Activated T-cell treated with anti-CD3 and anti-CD28 coated beads, Interleukin-2, amount 50 U/mL, for 24 hours (primary cell): ENCODE measurements around the gene ZNF547.

ENCODE experiments used
- DNase-seq: peaks from one replicate; pipeline ENCODE4 v3.0.0-alpha.2; 2020
- H3K27ac Mint-ChIP-seq: 2 replicates; pipeline ENCODE4 v1.8.0; 2020; ENCODE audit warnings: mild to moderate bottlenecking, mixed read lengths
- H3K27me3 Mint-ChIP-seq: 2 replicates; pipeline ENCODE4 v1.8.0; 2020; ENCODE audit warnings: mixed read lengths
- H3K36me3 Mint-ChIP-seq: 2 replicates; pipeline ENCODE4 v1.8.0; 2020; ENCODE audit warnings: low read depth, mixed read lengths
- H3K4me1 Mint-ChIP-seq: 2 replicates; pipeline ENCODE4 v1.8.0; 2020; ENCODE audit warnings: low read depth, mixed read lengths
- H3K4me3 Mint-ChIP-seq: 2 replicates; pipeline ENCODE4 v1.8.0; 2020; ENCODE audit warnings: mild to moderate bottlenecking, moderate library complexity, mixed read lengths
- H3K9me3 Mint-ChIP-seq: 2 replicates; pipeline ENCODE4 v1.8.0; 2020; ENCODE audit warnings: mixed read lengths

ZNF547 gene

DNA sequence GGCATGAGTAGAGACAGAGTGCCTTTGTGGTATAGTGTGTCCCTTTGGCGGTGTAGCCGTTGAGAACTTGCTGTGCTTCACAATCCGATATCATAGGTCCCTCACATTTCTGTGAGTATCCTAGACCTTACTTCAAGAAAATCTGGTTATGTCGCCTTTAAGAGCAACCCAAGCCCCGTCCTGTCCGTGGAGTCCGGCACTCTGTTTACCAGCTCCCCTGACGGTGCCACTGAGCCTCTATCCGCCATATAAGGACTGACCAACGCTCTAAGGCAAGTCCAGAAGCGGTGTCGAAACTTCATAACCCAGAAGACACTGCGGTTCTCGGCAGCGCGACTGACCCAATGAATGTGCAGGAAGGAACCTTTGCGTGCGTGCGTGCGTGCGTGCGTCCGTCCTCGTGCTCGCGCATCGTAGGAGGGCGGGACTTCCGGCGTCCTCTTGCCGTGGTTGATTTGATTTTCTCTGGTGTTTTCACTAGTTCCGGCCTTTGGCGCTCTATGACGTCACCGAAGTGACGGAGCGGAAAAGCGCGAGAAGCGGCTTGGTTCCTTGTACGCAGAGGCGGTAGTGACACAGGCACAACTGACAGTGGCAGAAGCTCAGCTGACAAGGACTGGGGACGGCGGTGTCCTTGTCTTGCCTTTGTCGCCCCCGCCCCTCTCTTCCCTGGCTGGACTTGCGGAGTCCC lies at the start of gene ZNF547, which contains the start of gene TRAPPC2B:
Gene ZNF547 (plus strand): TSS at position 555 of the 691 bp plus-strand sequence. CDS start 5,005 bp downstream, outside the sequence.
Gene TRAPPC2B (plus strand): TSS at position 555 of the 691 bp plus-strand sequence. CDS start 1,283 bp downstream, outside the sequence.
- peak within 1 kb of the TSS; percentile 95 for H3K27ac Mint-ChIP-seq
- H3K4me1 Mint-ChIP-seq = peaks cover 16% of the 10 kb centered on the region
- H3K36me3 Mint-ChIP-seq = peaks cover 68% of the 10 kb centered on the region
- peaks cover 44% of the 10 kb centered on the region for H3K9me3 Mint-ChIP-seq
- peak; percentile 99 for DNase-seq
- peak within 1 kb of the TSS; percentile 86 for H3K4me3 Mint-ChIP-seq
- no peaks in the 10 kb centered on the region for H3K27me3 Mint-ChIP-seq

DNA sequence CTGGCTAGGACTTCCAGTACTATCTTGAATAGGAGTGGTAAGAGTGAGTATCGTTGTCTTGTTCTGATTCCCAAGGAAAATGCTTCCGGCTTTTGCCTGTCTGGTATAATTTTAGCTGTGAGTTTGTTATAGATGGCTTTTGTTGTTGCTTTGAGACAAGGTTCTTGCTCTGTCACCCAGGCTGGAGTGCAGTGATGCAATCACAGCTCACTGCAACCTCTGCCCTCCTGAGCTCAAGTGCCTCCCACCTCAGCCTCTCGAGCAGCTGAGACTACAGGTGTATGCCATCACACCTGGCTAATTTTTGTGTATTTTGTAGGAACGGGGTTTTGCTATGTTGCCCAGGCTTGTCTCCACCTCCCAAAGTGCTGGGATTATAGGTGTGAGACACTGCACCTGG lies 49.2 kb upstream of the ZNF547 start:
- Mint-ChIP-seq H3K4me1 (no peaks in the 10 kb centered on the region), H3K27me3 (peaks cover 38% of the 10 kb centered on the region), H3K27ac (no peak overlapping the region), H3K4me3 (no peak overlapping the region), H3K9me3 (peaks cover 54% of the 10 kb centered on the region), H3K36me3 (peaks cover 5% of the 10 kb centered on the region)
- no peak for DNase-seq

DNA sequence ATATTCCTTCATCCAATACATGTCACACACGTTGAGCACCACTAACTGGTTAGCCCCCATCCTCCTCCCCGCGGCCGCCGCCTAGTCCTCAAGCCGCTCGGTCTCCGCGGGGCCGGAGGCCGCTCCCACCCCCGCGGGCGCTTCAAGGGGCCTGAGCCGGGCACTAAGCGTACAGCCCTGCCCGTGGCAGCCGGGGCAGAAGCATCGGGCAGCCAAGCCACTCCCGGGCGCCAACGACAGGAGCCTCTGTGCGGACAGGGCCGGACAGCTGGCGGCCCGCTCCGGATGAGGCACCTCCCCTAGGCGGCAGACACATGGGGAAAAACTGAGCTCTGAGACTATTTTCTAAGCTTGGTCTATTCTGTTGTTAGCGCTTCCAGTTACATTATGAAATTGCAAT lies 45.8 kb upstream of the ZNF547 start:
- Mint-ChIP-seq H3K27ac (no peak overlapping the region), H3K36me3 (peaks cover 31% of the 10 kb centered on the region), H3K4me3 (no peak overlapping the region), H3K4me1 (peaks cover 23% of the 10 kb centered on the region), H3K9me3 (peaks cover 52% of the 10 kb centered on the region), H3K27me3 (peaks cover 38% of the 10 kb centered on the region)
- DNase-seq = no peak

DNA sequence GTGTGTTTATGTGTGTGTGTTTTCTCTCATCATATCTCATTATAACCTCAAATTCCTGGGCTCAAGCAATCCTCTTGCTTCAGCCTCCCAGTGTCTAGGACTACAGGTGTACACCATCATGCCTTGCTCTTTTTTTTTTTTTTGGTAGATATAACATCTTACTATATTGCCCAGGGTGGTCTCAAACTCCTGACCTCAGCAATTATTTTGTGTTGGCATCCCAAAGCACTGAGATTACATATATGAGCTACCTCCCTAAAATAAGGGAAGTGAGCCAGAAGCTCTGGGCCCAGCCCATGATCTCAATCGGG lies 43.5 kb upstream of the ZNF547 start:
- Mint-ChIP-seq H3K27me3 (peaks cover 31% of the 10 kb centered on the region), H3K4me1 (peaks cover 27% of the 10 kb centered on the region), H3K4me3 (peak overlapping the region; percentile 84), H3K36me3 (peaks cover 55% of the 10 kb centered on the region), H3K27ac (peak overlapping the region; percentile 93), H3K9me3 (peaks cover 51% of the 10 kb centered on the region)
- DNase-seq = no peak

DNA sequence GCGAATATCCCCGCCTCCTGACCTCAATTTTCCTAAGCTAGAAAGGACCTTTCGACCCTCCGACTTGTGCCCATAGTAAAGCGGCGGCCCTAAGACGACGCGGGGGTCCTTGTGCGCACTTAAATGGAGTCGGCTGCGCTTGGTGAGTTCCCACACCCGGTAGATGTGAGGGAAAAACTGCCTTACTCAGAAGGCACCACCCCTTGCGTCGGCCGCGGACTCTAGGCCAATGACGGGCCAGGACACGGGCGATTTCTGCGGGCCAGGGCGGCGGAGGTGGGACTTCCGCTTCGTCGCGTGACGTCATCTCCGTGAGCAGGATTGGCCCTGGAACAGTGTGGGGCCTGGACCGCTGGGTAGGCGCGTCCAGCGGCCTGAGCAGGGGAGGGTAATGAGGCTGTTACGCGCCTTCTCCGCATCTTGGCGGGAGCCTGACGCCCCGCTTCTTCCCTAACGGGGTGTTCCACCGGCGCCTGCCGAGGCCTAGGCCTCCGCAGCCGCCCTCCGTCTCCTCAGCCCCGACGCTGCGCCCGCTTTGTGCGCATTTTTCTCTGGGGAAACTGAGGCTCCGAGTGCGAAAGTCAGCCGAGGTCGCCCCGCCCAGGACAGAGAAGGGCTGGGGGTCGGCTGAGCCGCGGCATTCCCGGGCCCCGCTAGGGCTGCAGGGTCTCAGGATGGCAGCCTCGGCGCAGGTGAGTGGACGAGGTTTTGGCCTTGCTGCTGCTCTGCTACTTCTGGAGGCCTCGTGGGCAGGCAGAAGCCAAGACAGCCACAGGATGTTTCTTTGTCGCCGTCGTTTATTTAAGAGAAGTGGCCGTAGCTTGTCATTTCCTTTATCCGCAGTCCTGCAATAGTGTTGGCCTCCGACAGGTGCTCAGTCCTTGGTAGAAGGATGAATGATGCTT lies 42.9 kb upstream of the ZNF547 start, which contains the start of gene ZNF543:
Gene ZNF543 (plus strand): TSS at position 293 of the 905 bp plus-strand sequence. CDS start 382 bp downstream, at position 675.
- Mint-ChIP-seq H3K27ac (peak within 1 kb of the TSS; percentile 93), H3K27me3 (peaks cover 25% of the 10 kb centered on the region), H3K4me3 (peak within 1 kb of the TSS; percentile 84), H3K36me3 (peaks cover 59% of the 10 kb centered on the region), H3K4me1 (peaks cover 27% of the 10 kb centered on the region), H3K9me3 (peaks cover 53% of the 10 kb centered on the region)
- peak; percentile 95 for DNase-seq

DNA sequence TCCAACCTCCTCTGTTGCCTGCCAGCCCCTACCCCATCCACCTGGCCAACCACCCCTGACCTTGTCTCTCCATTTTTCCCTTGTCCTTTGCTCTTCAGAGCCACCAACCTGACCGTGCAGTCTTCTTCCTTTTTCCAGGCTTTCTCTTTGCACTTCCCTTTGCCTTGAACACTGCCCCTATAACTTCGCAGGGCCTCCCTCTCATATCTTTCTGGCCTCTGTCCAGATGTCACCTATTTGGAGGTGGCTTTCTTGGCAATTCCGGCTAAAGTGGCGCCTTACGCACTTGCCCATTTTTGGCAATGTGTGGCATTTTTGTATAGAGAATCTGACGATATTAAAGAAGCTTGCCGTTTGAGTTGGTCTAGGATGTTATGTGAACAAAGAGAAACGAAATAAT lies 42.2 kb upstream of the ZNF547 start:
- Mint-ChIP-seq H3K4me3 (peak overlapping the region; percentile 84), H3K27me3 (peaks cover 19% of the 10 kb centered on the region), H3K4me1 (peaks cover 27% of the 10 kb centered on the region), H3K27ac (peak overlapping the region; percentile 93), H3K9me3 (peaks cover 52% of the 10 kb centered on the region), H3K36me3 (peaks cover 66% of the 10 kb centered on the region)
- no peak for DNase-seq

DNA sequence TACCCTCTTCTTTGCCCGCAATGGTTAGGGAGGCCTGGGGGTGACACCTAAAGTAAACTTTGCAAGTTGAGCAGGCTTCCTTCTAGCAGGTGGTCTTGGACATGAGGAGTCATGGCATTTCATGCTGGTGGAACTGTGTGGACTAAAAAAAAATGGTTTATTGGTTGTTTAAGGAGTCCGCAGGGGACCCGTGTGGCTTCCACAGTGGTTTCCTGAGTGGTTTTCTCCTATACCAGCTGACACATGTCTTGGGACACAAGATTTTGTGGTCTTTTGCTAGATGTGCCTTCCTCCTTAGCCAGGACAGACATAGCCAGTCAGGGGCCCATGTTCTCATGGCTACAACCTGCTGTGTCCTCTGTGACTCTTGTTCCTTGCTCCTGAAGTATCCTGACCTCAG lies 41.6 kb upstream of the ZNF547 start:
- DNase-seq = no peak
- Mint-ChIP-seq H3K4me1 (peaks cover 27% of the 10 kb centered on the region), H3K27me3 (peaks cover 14% of the 10 kb centered on the region), H3K27ac (no peak overlapping the region), H3K9me3 (peaks cover 50% of the 10 kb centered on the region), H3K36me3 (peaks cover 72% of the 10 kb centered on the region), H3K4me3 (peak overlapping the region; percentile 84)

DNA sequence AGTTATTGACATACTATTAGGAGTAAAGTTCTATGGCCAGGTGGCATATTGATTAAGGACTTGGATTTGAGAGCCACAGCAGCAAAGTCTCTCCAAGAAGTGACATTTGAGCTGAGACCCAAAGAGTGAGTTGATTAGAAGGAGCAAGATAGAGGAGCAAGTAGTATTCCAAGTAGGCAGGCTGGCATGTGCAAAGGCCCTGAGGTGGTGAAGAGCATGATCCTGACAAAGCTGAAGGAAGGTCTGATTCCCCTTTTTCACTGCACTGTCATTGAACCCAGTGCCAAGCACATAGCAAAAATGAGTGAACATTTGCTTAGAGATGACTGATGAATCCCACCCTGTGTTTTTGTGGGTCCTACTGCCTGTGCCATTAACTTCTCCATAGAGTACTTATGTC lies 38.4 kb upstream of the ZNF547 start:
- no peak overlapping the region for H3K27ac Mint-ChIP-seq
- H3K4me3 Mint-ChIP-seq = no peak overlapping the region
- H3K27me3 Mint-ChIP-seq = no peaks in the 10 kb centered on the region
- DNase-seq = no peak
- H3K9me3 Mint-ChIP-seq = peaks cover 69% of the 10 kb centered on the region
- H3K36me3 Mint-ChIP-seq = peaks cover 100% of the 10 kb centered on the region
- peaks cover 23% of the 10 kb centered on the region for H3K4me1 Mint-ChIP-seq

DNA sequence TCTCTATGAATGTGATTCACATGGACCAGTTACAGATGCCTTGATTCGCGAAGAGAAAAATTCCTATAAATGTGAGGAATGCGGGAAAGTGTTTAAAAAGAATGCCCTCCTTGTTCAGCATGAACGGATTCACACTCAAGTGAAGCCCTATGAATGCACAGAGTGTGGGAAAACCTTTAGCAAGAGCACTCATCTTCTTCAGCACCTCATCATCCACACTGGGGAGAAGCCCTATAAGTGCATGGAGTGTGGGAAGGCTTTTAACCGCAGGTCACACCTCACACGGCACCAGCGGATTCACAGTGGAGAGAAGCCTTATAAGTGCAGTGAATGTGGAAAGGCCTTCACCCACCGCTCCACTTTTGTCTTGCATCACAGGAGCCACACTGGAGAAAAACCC lies 35.4 kb upstream of the ZNF547 start:
- no peak overlapping the region for H3K4me3 Mint-ChIP-seq
- H3K9me3 Mint-ChIP-seq = peaks cover 57% of the 10 kb centered on the region
- DNase-seq = no peak
- no peak overlapping the region for H3K27ac Mint-ChIP-seq
- peaks cover 87% of the 10 kb centered on the region for H3K36me3 Mint-ChIP-seq
- no peaks in the 10 kb centered on the region for H3K4me1 Mint-ChIP-seq
- no peaks in the 10 kb centered on the region for H3K27me3 Mint-ChIP-seq

DNA sequence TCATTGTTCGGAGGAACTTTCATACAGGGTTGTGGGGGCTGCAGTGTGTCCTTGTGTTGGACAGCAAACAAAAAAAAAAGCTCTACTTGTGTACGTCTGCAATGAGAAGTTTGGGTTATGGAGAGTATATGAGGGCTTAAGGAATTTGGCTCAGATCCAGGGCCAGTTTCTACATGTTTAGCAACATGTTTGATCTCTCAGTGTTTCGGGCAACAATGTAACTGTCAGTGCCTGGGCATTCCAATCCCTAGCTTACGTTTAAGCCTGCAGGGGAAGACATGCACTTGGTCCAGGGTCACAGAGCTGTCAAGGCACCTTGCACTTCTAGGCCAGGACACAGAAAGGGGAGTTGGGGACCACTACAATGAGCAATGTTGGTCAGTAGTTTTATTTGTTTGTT lies 29.2 kb upstream of the ZNF547 start:
- no peaks in the 10 kb centered on the region for H3K4me1 Mint-ChIP-seq
- H3K9me3 Mint-ChIP-seq = peaks cover 46% of the 10 kb centered on the region
- no peak for DNase-seq
- H3K27me3 Mint-ChIP-seq = no peaks in the 10 kb centered on the region
- H3K36me3 Mint-ChIP-seq = peaks cover 62% of the 10 kb centered on the region
- H3K27ac Mint-ChIP-seq = no peak overlapping the region
- H3K4me3 Mint-ChIP-seq = no peak overlapping the region

DNA sequence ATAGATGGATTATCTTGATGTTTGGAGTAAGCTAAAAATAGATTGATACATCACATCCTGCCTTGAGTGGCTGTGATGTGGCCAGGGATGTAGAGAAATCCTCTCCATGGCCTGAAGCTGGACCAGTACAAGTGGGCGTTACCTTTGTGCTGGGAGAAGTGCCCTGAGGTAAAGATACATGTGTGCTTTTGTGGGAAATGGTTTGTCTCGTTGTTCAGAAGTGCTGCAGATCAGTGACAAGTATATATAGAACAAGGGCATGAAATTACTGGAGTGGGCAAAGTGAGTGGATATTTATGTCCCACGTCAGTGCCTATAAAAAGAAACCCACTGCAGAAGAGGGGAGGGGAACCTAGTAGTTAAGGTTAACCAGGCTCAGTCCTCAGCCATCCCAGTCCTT lies 24.5 kb upstream of the ZNF547 start:
- no peaks in the 10 kb centered on the region for H3K27me3 Mint-ChIP-seq
- H3K36me3 Mint-ChIP-seq = peaks cover 37% of the 10 kb centered on the region
- H3K4me3 Mint-ChIP-seq = no peak overlapping the region
- no peak overlapping the region for H3K27ac Mint-ChIP-seq
- H3K9me3 Mint-ChIP-seq = peaks cover 48% of the 10 kb centered on the region
- no peak for DNase-seq
- H3K4me1 Mint-ChIP-seq = no peaks in the 10 kb centered on the region

DNA sequence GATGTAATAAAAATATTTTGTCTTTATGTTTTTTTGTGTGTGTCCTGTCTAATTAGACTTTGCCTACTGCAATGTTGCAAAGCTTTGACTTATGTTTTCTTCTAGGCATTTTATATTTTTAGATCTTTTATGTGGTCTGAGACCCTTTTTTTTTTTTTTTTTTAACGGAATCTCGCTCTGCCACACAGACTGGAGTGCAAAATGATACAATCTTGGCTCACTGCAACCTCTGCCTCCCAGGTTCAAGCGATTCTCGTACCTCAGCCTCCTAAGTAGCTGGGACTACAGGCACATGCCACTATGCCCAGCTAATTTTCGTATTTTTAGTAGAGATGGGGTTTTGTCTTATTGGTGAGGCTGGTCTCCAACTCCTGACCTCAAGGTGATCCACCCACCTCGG lies 20.8 kb upstream of the ZNF547 start:
- Mint-ChIP-seq H3K36me3 (peaks cover 14% of the 10 kb centered on the region), H3K9me3 (peaks cover 39% of the 10 kb centered on the region), H3K4me3 (no peak overlapping the region), H3K4me1 (no peaks in the 10 kb centered on the region), H3K27me3 (peaks cover 6% of the 10 kb centered on the region), H3K27ac (no peak overlapping the region)
- DNase-seq = no peak

DNA sequence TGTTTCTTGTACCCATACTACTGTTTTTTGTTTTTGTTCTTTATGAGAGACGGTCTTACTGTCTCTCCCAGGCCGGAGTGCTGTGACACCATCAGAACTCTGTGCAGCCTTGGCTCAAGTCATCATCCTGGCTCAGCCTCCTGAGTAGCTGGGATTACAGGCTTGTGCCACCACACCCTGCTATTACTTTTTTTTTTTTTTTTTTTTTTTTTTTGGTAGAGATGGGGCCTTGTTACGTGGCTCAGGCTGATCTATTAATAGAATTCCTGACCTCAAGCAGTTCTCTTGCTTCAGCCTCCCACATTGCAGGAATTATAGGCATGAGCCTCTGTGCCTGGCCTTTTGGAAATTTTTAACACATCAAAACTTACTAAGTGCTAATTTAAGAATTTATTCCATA lies 15.2 kb upstream of the ZNF547 start:
- Mint-ChIP-seq H3K9me3 (peaks cover 40% of the 10 kb centered on the region), H3K36me3 (peaks cover 31% of the 10 kb centered on the region), H3K27ac (no peak overlapping the region), H3K27me3 (peaks cover 10% of the 10 kb centered on the region), H3K4me1 (peaks cover 29% of the 10 kb centered on the region), H3K4me3 (no peak overlapping the region)
- no peak for DNase-seq

DNA sequence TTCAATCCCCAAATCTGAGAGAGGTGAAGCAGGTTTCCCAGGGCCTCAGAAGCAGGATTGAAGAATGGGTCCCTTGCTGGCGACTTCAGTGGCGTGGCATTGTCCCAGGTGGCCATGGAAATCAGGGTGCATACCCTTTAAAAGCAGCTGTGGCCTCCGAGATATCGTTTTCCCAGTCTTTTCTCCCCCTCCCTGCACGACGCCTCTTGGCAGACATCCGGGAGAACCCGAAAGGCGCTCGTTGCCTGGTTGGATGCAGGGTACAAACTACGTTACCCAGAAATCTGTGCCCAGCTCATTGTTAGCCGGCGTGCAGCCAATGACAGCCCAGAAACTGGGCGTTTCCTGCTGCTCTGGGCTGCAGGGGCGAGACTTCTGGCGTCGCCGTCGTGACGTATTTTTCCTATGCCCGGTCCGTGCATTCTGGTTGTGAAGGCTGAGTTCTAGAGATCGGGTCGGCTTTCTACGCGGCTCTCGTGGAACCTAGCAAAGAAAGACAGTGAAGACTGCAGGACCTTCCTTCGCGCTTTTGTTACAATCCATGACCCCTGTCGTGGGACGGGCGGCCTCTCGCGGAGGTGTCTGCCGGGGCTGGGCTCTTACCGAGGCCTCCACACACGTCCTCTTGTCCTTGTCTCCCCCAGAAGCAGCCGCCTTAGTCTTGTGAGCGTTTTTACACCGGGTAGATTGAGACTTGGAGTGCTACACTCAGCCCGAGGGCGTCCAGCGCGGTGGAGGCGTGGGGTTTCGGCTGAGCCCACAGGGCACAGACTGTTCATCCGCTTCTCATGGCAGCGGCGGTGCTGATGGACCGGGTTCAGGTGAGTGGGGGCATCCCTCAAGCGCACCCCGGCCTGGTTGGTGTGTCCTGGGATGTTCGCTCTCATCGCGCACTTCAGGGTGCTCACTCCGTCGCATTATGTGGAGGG lies 12.2 kb upstream of the ZNF547 start, which contains the start of gene ZNF304:
Gene ZNF304 (plus strand): TSS at position 395 of the 929 bp plus-strand sequence. CDS start 394 bp downstream, at position 789.
- H3K9me3 Mint-ChIP-seq = peaks cover 58% of the 10 kb centered on the region

More for the DNA sequence above, 12.2 kb upstream of the ZNF547 start, which contains the start of gene ZNF304:
- Mint-ChIP-seq H3K27me3 (peaks cover 10% of the 10 kb centered on the region), H3K4me3 (peak within 1 kb of the TSS; percentile 94), H3K4me1 (peaks cover 32% of the 10 kb centered on the region), H3K36me3 (peaks cover 62% of the 10 kb centered on the region), H3K27ac (peak within 1 kb of the TSS; percentile 90)
- peak; percentile 84 for DNase-seq
